ENCODE results near the gene NRXN3. TPM values are rescaled to one million over a fixed set of nuclear protein-coding genes. Genes with fewer than 3 reads are reported as not detected.

Gene NRXN3
- total RNA-seq, 2 donors from 2014 or later: 1.3 to 2.3 TPM

DNA sequence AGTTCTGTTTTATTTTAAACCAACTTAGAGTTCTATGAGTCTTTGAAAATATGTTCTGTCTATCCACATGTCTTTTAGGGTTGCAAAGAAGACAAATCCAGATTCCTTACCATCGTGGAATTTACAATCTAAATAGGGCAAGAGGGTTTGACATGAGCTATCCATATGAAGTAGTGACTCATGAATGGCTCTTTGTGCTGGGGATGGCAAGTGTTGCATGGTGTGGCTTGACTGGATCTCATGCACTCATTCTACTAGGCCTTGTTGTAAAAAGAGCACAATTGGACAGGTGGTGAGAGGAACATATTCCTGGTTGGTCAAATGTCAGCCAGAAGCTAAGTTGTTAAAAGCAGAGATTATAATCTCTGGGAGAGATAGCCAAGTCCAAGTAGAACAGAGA, 1532.0 kb downstream of the NRXN3 start:
- intact Hi-C loops (cut with DNase I): no loop called here
- Histone ChIP-seq H3K4me1 (peaks cover 15% of the 10 kb centered on the region), H3K27me3 (no peaks in the 10 kb centered on the region), H3K4me3 (no peak overlapping the region), H3K36me3 (replicated peaks in 1 of 2; ENCODE audit: insufficient read depth in 1 of 2, low read depth in 2 of 2) (no peaks in the 10 kb centered on the region), H3K27ac (no peak overlapping the region), H3K9me3 (no peaks in the 10 kb centered on the region)
- ATAC-seq (no peak), DNase-seq (no peak)
- TF ChIP-seq POLR2A (IDR thresholded peaks at IDR 0.05): no peak
- TF ChIP-seq, protein P1, sequence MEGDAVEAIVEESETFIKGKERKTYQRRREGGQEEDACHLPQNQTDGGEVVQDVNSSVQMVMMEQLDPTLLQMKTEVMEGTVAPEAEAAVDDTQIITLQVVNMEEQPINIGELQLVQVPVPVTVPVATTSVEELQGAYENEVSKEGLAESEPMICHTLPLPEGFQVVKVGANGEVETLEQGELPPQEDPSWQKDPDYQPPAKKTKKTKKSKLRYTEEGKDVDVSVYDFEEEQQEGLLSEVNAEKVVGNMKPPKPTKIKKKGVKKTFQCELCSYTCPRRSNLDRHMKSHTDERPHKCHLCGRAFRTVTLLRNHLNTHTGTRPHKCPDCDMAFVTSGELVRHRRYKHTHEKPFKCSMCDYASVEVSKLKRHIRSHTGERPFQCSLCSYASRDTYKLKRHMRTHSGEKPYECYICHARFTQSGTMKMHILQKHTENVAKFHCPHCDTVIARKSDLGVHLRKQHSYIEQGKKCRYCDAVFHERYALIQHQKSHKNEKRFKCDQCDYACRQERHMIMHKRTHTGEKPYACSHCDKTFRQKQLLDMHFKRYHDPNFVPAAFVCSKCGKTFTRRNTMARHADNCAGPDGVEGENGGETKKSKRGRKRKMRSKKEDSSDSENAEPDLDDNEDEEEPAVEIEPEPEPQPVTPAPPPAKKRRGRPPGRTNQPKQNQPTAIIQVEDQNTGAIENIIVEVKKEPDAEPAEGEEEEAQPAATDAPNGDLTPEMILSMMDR (IDR thresholded peaks at IDR 0.05): no peak
- 83 to 85% methylated on average over 1 of the region's 1 CpG for WGBS, 2 donors

- Histone ChIP-seq H3K27me3 (no peaks in the 10 kb centered on the region), H3K4me1 (peaks cover 15% of the 10 kb centered on the region), H3K27ac (no peak overlapping the region), H3K9me3 (no peaks in the 10 kb centered on the region), H3K4me3 (no peak overlapping the region), H3K36me3 (replicated peaks in 1 of 2; ENCODE audit: insufficient read depth in 1 of 2, low read depth in 2 of 2) (no peaks in the 10 kb centered on the region)
- ATAC-seq (no peak), DNase-seq (no peak)
- TF ChIP-seq, protein P1 (IDR thresholded peaks at IDR 0.05): no peak
- WGBS, 2 donors: 92 to 93% methylated on average over 7 of the region's 7 CpGs
- intact Hi-C loops (cut with DNase I): no loop called here
These were observed 1533.0 kb downstream of the NRXN3 start for GRCh38 chr14:79703209-79703608.

- H3K27me3 ChIP-seq: no peaks in the 10 kb centered on the region
- 17 to 19% methylated on average over 6 of the region's 6 CpGs for whole genome bisulfite sequencing, 2 donors
- no peak overlapping the region for H3K27ac ChIP-seq
- H3K36me3 ChIP-seq (replicated peaks in 1 of 2; ENCODE audit: insufficient read depth in 1 of 2, low read depth in 2 of 2): no peaks in the 10 kb centered on the region
- TF ChIP-seq, protein P1 (IDR thresholded peaks at IDR 0.05): no peak
- TF ChIP-seq POLR2A (IDR thresholded peaks at IDR 0.05): no peak
- intact Hi-C loops (cut with DNase I): no loop called here
- no peak overlapping the region for H3K4me3 ChIP-seq
- no peaks in the 10 kb centered on the region for H3K9me3 ChIP-seq
- no peak for ATAC-seq
- no peak for DNase-seq
- peaks cover 15% of the 10 kb centered on the region for H3K4me1 ChIP-seq
These were observed 1534.1 kb downstream of the NRXN3 start for GRCh38 chr14:79704041-79704807.

GRCh38 chr14:79705126-79705894, 1535.1 kb downstream of the NRXN3 start:
- 82 to 85% methylated on average over 11 of the region's 11 CpGs for WGBS, 2 donors
- ATAC-seq (no peak), DNase-seq (no peak)
- intact Hi-C loops (cut with DNase I): no loop called here
- H3K27ac ChIP-seq: no peak overlapping the region
- H3K36me3 ChIP-seq (replicated peaks in 1 of 2; ENCODE audit: insufficient read depth in 1 of 2, low read depth in 2 of 2): no peaks in the 10 kb centered on the region
- TF ChIP-seq, protein P1 (IDR thresholded peaks at IDR 0.05): no peak
- no peak for TF ChIP-seq POLR2A (IDR thresholded peaks at IDR 0.05)
- H3K4me1 ChIP-seq: peaks cover 15% of the 10 kb centered on the region
- H3K27me3 ChIP-seq: no peaks in the 10 kb centered on the region
- no peaks in the 10 kb centered on the region for H3K9me3 ChIP-seq
- no peak overlapping the region for H3K4me3 ChIP-seq

Data from body of pancreas (tissue), 4 donors.